ENCODE results near the gene MAPRE3. TPM values are rescaled to one million over a fixed set of nuclear protein-coding genes. Genes with fewer than 3 reads are reported as not detected.

MAPRE3 gene
- total and polyA plus RNA-seq, 9 of the 15 experiments (the other 6 are each of a cell fraction or from before 2014, with no cell fraction given): 0.70 to 43.2 (median 12.6) TPM

- Histone ChIP-seq H3K9ac (ENCODE audit: insufficient read depth in 1 of 2, low read depth in 2 of 2, low read length in 2 of 2) (peak overlapping the region in 1 of 2 experiments; percentile 9; a peak in 1 of 4 replicates), H3K4me2 (ENCODE audit: insufficient read depth, low read length) (no peak overlapping the region), H3K4me1 (replicated peaks in 1 of 2; ENCODE audit: control insufficient read depth in 2 of 2, insufficient read depth in 2 of 2, low read length in 2 of 2) (peaks cover 34 to 39% of the 10 kb centered on the region in 2 experiments), H3K9me3 (replicated peaks; ENCODE audit: control insufficient read depth, insufficient read depth, low read depth, low read length) (no peaks in the 10 kb centered on the region), H3K36me3 (ENCODE audit: control insufficient read depth, insufficient read depth, low read length) (peaks cover 58% of the 10 kb centered on the region), H3K4me3 (no peak overlapping the region), H3K9me1 (ENCODE audit: control insufficient read depth, insufficient read depth, low read length) (no peaks in the 10 kb centered on the region), H3K79me2 (ENCODE audit: control insufficient read depth, insufficient read depth, low read length) (no peaks in the 10 kb centered on the region), H3K27me3 (ENCODE audit: control insufficient read depth in 2 of 2, insufficient read depth in 2 of 2, low read length in 2 of 2) (no peaks in the 10 kb centered on the region), H2AFZ (ENCODE audit: low read depth, low read length) (no peak overlapping the region), H3K27ac (ENCODE audit: extremely low read depth, low read depth, low read length) (peak overlapping the region; percentile 12; the same call in 1 of the 3 replicates), H4K20me1 (replicated peaks; ENCODE audit: control insufficient read depth, insufficient read depth, low read length) (no peaks in the 10 kb centered on the region)
- CTCF ChIA-PET (ENCODE audit: low intra/inter-chr PET ratio): no interaction called here
- no peak for FAIRE-seq
- BruUV-seq (replicated peaks): no TSS peak
- no peak for ATAC-seq
- no peak for DNase-seq (ENCODE audit: extremely low read depth in 1 of 4, low spot score in 3 of 4)
- POLR2A ChIA-PET: interaction anchor here (1.0 to 10.5 kb wide), 5 partner anchors 6 to 35 kb away, joined by 3 to 112 read pairs (median 8); partner anchors contain the start of genes AGBL5 and OST4
- intact Hi-C loops (cut with micrococcal nuclease): no loop called here
- 69% methylated on average over 3 of the region's 3 CpGs for WGBS (ENCODE audit: insufficient coverage, low coverage, missing lambda C conversion rate)
- in situ Hi-C loops (cut with MboI): no loop called here
- TF ChIP-seq KDM5B (IDR thresholded peaks at IDR 0.05; ENCODE audit: insufficient replicate concordance, low read depth, low read length): no peak
- TF ChIP-seq POLR2G (IDR thresholded peaks at IDR 0.05; ENCODE audit: low read depth, low read length): 0 out of 2 replicates have a peak, but pooled peaks have one; percentile 38
- no peak for TF ChIP-seq PHF20 (IDR thresholded peaks at IDR 0.05; ENCODE audit: partially characterized antibody)
- no peak for TF ChIP-seq NR2F6 (CRISPR knock-in tag; IDR thresholded peaks at IDR 0.05)
- TF ChIP-seq ZNF239 (CRISPR knock-in tag; IDR thresholded peaks at IDR 0.05): no peak
- no peak for TF ChIP-seq FOXJ3 (CRISPR knock-in tag; IDR thresholded peaks at IDR 0.05)
- no peak for TF ChIP-seq ELK1 (CRISPR knock-in tag; IDR thresholded peaks at IDR 0.05)
- TF ChIP-seq COPS2 (conservative IDR thresholded peaks at IDR 0.05): no peak
- TF ChIP-seq SOX6 (IDR thresholded peaks at IDR 0.05): no peak
- TF ChIP-seq GTF2F1 (IDR thresholded peaks at IDR 0.05; ENCODE audit: low read depth, low read length): no peak
- TF ChIP-seq, protein P1, sequence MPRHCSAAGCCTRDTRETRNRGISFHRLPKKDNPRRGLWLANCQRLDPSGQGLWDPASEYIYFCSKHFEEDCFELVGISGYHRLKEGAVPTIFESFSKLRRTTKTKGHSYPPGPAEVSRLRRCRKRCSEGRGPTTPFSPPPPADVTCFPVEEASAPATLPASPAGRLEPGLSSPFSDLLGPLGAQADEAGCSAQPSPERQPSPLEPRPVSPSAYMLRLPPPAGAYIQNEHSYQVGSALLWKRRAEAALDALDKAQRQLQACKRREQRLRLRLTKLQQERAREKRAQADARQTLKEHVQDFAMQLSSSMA (CRISPR knock-in tag; IDR thresholded peaks at IDR 0.05): no peak
- peak; percentile 42; the same call in 1 of the 2 replicates for TF ChIP-seq CBFA2T3 (IDR thresholded peaks at IDR 0.05)
- TF ChIP-seq PRDM10 (IDR thresholded peaks at IDR 0.05; ENCODE audit: partially characterized antibody): peak; percentile 35
- TF ChIP-seq PKNOX1 (IDR thresholded peaks at IDR 0.05): no peak
- no peak for TF ChIP-seq L3MBTL2 (IDR thresholded peaks at IDR 0.05)
- TF ChIP-seq MNT (conservative IDR thresholded peaks at IDR 0.05): no peak
Observed at GRCh38 chr2:27060323-27060722, 89.9 kb downstream of the MAPRE3 start.

All from K562 (cell line).